Choroid plexus epithelial cell (primary cell): ENCODE results near the gene OR52A5.
"Not testable (repeated sequence)": the region's sequence is repeated elsewhere in the genome, so short reads cannot be mapped to it uniquely, and the experiment has no call there.

Source experiments
- DNase-seq: peaks from one replicate; pipeline ENCODE4 v3.0.0-alpha.2; 2010; ENCODE audit warnings: low read depth
- H3K4me3 ChIP-seq: 2 replicates; pipeline ENCODE4 v1.5.1; 2011; ENCODE audit warnings: low read depth, mild to moderate bottlenecking, control low read depth, low read length, moderate library complexity
- TF ChIP-seq, protein P1 (sequence below): conservative IDR thresholded peaks from 2 replicates; pipeline ENCODE4 v1.5.1; 2011; ENCODE audit warnings: low read depth, mild to moderate bottlenecking, control low read depth, inconsistent platforms, low read length, moderate library complexity

The OR52A5 gene

DNA sequence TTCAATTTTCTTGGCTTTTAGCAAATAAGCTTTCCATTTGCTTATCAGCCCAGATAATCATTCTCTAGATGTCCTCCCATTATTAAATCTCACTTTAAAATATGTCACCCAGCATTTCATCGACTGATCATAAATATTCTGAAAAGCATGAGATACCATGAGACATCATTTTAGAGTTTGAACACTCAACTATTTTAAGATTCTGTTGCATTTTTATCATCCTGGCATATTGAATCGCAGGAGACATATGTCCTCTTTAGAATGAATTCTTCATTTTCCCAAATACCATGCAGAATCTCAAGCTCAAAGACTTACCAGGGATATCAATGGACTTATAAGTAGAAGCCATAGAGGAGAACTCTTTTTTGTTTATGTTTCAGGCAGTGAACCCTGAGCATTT, at the start of gene OR52A5:
TSS of gene OR52A5 (minus strand) at position 361 of the 400 bp plus-strand sequence. CDS start 5,714 bp downstream, outside the sequence.
- TF ChIP-seq, protein P1, sequence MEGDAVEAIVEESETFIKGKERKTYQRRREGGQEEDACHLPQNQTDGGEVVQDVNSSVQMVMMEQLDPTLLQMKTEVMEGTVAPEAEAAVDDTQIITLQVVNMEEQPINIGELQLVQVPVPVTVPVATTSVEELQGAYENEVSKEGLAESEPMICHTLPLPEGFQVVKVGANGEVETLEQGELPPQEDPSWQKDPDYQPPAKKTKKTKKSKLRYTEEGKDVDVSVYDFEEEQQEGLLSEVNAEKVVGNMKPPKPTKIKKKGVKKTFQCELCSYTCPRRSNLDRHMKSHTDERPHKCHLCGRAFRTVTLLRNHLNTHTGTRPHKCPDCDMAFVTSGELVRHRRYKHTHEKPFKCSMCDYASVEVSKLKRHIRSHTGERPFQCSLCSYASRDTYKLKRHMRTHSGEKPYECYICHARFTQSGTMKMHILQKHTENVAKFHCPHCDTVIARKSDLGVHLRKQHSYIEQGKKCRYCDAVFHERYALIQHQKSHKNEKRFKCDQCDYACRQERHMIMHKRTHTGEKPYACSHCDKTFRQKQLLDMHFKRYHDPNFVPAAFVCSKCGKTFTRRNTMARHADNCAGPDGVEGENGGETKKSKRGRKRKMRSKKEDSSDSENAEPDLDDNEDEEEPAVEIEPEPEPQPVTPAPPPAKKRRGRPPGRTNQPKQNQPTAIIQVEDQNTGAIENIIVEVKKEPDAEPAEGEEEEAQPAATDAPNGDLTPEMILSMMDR = no peak
- H3K4me3 ChIP-seq = no peak within 1 kb of the TSS
- DNase-seq = no peak

DNA sequence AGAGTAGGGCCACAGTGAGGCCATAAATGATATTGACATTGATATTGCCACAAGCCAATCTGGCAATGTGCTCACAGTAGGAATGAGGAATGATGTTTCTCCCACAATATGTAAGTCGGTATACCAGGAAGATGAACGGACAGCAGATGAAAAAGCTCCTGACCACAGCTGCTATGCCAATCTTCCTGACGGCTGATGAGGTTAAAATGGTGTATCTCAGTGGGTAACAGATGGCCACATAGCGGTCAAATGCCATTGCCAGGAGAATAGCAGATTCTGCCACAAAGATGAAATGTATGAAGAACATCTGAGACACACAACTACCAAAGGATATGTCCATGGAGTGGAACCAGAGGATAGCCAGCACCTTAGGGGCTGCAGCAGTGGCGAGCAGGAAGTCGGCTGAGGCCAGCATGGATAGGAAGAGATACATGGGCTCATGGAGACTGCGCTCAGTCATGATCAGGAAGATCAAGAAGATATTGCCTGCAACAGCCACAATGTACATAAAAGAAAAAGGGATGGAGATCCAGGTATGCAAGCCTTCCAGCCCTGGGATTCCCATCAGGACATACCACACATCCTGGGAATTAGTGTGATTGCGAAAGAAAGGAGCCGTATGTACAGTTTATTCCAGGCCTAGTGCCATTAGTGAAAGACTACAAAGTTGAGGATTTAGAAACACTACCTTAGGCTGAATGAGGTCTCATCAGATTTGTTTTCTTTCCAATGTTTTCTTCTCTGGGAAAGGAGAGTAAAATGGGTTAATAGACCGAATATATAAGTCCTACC, 40.1 kb upstream of the OR52A5 start:
- H3K4me3 ChIP-seq = no peak overlapping the region
- TF ChIP-seq, protein P1 = no peak
- DNase-seq = no peak

DNA sequence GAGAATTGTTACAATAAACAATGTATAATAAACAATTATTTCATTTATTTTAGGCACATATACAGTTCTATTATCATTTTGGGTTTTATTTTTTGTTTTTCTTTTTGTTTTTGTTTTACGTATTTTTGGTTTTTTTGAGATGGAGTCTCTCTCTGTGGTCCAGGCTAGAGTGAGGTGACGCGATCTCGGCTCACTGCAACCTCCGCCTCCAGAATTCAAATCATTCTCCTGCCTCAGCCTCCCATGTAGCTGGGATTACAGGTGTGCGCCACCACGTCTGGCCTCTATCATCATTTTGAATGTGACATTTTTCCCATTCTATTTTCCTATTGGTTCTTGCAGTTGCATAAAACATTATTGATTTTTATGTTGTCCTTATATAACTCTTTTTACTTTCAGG, 36.8 kb upstream of the OR52A5 start:
- TF ChIP-seq, protein P1 = no peak
- no peak overlapping the region for H3K4me3 ChIP-seq
- no peak for DNase-seq

DNA sequence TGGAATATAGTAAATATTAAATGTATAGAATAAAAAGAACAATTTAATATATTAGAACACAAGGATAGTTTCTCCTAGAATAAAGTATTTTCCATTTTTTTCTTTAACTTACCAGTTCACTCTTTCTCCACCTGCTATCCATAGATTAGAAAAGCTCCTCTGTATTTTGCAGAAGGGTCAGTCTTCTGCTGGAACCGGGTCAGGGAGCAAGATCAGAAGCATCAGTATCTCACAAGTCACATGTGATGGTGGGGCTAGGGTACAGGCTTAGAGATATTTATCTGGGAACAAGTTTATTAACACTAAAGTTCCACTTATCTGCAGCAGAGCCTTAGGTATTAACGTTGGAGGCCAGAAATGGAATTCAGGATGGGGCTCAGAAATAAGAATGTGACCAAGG, 33.7 kb upstream of the OR52A5 start:
- H3K4me3 ChIP-seq = no peak overlapping the region
- TF ChIP-seq, protein P1 = no peak
- no peak for DNase-seq

DNA sequence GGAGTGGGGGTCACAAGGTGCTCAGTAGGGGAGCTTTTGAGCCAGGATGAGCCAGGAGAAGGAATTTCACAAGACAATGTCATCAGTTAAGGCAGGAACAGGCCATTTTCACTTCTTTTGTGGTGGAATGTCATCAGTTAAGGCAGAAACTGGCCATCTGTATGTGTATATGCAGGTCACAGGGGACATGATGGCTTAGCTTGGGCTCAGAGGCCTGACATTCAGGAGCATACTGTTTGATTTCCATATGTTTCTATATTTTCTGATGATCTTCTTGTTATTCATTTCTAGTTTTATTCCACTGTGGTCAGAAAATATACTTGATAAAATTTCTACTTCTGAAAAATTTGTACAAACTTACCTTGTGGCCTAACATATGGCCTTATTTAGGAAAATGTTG, 27.7 kb upstream of the OR52A5 start:
- DNase-seq, H3K4me3 ChIP-seq: not testable (repeated sequence)

DNA sequence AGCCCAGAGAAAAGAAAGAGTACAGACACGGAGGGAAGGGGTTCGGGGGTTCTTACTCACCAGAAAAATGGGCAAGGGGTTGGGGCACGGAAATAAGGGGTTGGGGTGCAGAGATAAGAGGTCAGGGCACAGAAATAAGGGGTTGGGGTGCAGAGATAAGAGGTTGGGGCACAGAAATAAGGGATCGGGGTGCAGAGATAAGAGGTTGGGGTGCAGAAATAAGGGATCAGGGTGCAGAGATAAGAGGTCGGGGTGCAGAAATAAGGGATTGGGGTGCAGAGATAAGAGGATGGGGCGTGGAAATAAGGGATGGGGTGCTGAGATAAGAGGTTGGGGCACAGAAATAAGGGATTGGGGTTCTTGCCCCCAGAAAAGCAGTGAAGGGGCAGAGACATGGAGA, 26.7 kb upstream of the OR52A5 start:
- H3K4me3 ChIP-seq, DNase-seq: not testable (repeated sequence)

DNA sequence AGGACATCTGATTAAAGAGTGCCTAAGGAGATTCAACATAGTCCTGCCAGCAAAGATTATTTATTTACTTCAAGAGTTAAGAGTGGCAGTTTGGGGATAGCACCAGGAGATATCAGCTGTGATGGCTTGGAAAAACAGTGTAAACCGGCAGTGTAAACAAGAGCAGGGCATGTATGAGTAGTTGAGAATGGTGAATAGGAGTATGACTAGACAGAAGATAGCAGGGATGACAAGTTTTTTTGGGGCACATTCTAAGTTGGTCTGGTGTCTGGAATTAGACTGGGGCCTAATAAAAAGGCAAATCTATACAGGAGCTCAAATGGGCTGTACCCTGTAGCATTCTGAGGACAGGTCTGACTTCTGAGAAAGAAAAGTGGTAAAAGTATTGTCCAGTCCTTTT, 22.9 kb upstream of the OR52A5 start:
- not testable (repeated sequence) for DNase-seq, H3K4me3 ChIP-seq

DNA sequence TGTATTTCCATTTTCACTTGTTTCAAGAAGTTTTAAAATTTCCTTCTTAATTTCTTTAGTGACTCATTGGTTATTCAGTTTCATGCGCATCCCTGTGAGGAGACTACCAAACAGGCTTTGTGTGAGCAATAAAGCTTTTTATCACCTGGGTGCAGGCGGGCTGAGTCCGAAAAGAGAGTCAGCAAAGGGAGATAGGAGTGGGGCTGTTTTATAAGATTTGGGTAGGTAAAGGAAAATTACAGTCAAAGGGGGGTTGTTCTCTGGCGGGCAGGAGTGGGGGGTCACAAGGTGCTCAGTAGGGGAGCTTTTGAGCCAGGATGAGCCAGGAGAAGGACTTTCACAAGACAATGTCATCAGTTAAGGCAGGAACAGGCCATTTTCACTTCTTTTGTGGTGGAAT, 22.1 kb upstream of the OR52A5 start:
- H3K4me3 ChIP-seq, DNase-seq: not testable (repeated sequence)

DNA sequence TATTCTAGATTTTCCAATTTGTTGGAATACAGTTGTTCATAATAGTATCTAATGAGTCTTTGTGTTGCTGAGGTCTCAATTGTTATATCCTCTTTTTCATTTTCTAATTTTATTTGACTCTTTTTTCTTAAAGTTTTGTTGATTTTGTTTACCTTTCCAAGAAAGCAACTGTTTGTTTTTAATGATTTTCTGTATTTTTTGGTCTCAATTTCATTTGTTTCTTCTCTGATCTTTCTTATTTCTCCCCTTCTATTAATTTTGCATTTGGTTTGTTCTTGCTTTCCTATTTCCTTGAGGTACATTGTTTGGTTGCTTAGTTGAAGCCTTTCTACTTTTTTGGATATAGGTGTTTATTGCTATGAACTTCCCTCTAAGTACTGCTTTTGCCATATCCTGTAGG, 21.6 kb upstream of the OR52A5 start:
- TF ChIP-seq, protein P1 = no peak
- H3K4me3 ChIP-seq = no peak overlapping the region
- DNase-seq = no peak
